AG04450 (cell line): ENCODE results near the gene TTC5. TPM values are rescaled to one million over a fixed set of nuclear protein-coding genes. Genes with fewer than 3 reads are reported as not detected.
"Not testable (repeated sequence)": the region's sequence is repeated elsewhere in the genome, so short reads cannot be mapped to it uniquely, and the experiment has no call there.

ENCODE experiments used
- CTCF ChIA-PET: fragments of 300-600, 350-600 bp; formaldehyde crosslinking; extraction: SDS; loops from one replicate; lab custom pipeline; 2022; ENCODE audit warnings: antibody characterized with exemption, inconsistent platforms; lab: Charles Lee
- POLR2A ChIA-PET: fragments of 350-600 bp; formaldehyde crosslinking; extraction: SDS; loops from one replicate; lab custom pipeline; 2021; ENCODE audit warnings: antibody characterized with exemption, inconsistent platforms; lab: Yijun Ruan, JAX
- DNase-seq: peaks from one replicate; pipeline ENCODE4 v3.0.0-alpha.2; 2011; ENCODE audit warnings: low read depth, low spot score
- H3K27ac ChIP-seq: one replicate; pipeline ENCODE4 v1.5.1; 2012; ENCODE audit warnings: low read depth, low read length, control low read depth
- H3K27me3 ChIP-seq: one replicate; pipeline ENCODE4 v1.6.0; 2012; ENCODE audit warnings: low read length; ENCODE audit not compliant: control insufficient read depth, insufficient read depth
- H3K4me3 ChIP-seq: 2 replicates; pipeline ENCODE4 v1.5.1; 2011; ENCODE audit warnings: mild to moderate bottlenecking, low read depth, low read length, control low read depth
- H3K9me3 ChIP-seq: 2 replicates; pipeline ENCODE4 v1.5.1; 2012; ENCODE audit warnings: low read length; ENCODE audit not compliant: control insufficient read depth, insufficient read depth
- CTCF ChIP-seq: IDR thresholded peaks from 2 replicates; pipeline ENCODE4 v1.5.1; 2011; ENCODE audit warnings: low read depth, low read length, control low read depth, inconsistent platforms
- polyA plus RNA-seq: library from polyadenylated mRNA; depleted of rRNA; stranded (reverse); fragments of >200 nt; gene quantifications from 2 replicates; pipeline ENCODE4 v1.2.3, GENCODE V29; 2011

The TTC5 gene
- polyA plus RNA-seq, 1 experiment: 23.5 TPM

- Histone ChIP-seq H3K27ac (no peak overlapping the region), H3K27me3 (no peaks in the 10 kb centered on the region), H3K4me3 (no peak overlapping the region), H3K9me3 (no peaks in the 10 kb centered on the region)
- TF ChIP-seq CTCF: no peak
- DNase-seq: no peak
- CTCF ChIA-PET: interaction anchor here (1.2 kb wide), 1 partner anchor 17 kb away, joined by 5 read pairs; no protein-coding TSS in a partner anchor
- POLR2A ChIA-PET: no interaction called here
Observed at GRCh38 chr14:20345366-20345765, 39.6 kb upstream of the TTC5 start.

GRCh38 chr14:20343862-20344220 is 38.1 kb upstream of the TTC5 start:
- DNase-seq: no peak
- TF ChIP-seq CTCF: no peak
- Histone ChIP-seq H3K27me3 (no peaks in the 10 kb centered on the region), H3K27ac (peak overlapping the region; percentile 87), H3K9me3 (no peaks in the 10 kb centered on the region), H3K4me3 (peak overlapping the region; percentile 98)
- CTCF ChIA-PET: interaction anchor here (0.7 to 7.4 kb wide), 7 partner anchors 14 to 269 kb away, joined by 3 to 158 read pairs (median 4); partner anchors contain the start of genes APEX1 and CCNB1IP1
- POLR2A ChIA-PET: interaction anchor here (0.6 to 2.8 kb wide), 15 partner anchors 10 to 1093 kb away, joined by 3 to 30 read pairs (median 9); partner anchors contain the start of genes APEX1, OSGEP, PIP4P1 and RNASE4

- ChIA-PET POLR2A (interaction anchor here (0.6 to 2.8 kb wide), 21 partner anchors 9 to 1094 kb away, joined by 3 to 30 read pairs (median 7); partner anchors contain the start of genes APEX1, OSGEP, PIP4P1 and RNASE4), CTCF (interaction anchor here (0.7 to 7.4 kb wide), 9 partner anchors 13 to 750 kb away, joined by 3 to 158 read pairs (median 4); partner anchors contain the start of genes APEX1 and CCNB1IP1)
- DNase-seq: peak; percentile 99
- no peaks in the 10 kb centered on the region for H3K27me3 ChIP-seq
- no peaks in the 10 kb centered on the region for H3K9me3 ChIP-seq
- TF ChIP-seq CTCF: no peak
- peak within 1 kb of the TSS; percentile 98 for H3K4me3 ChIP-seq
- peak within 1 kb of the TSS; percentile 87 for H3K27ac ChIP-seq
Observed at GRCh38 chr14:20343092-20343861, 37.5 kb upstream of the TTC5 start, which contains the start of gene PARP2. Gene PARP2, plus strand, starts transcription at chr14:20343635. Its CDS starts 7 bp downstream, at chr14:20343642.

GRCh38 chr14:20341646-20342045 is 35.9 kb upstream of the TTC5 start:
- CTCF ChIA-PET: interaction anchor here (0.6 to 7.4 kb wide), 7 partner anchors 11 to 765 kb away, joined by 3 to 158 read pairs (median 3); partner anchors contain the start of gene CCNB1IP1
- no peak for TF ChIP-seq CTCF
- Histone ChIP-seq H3K27ac (no peak overlapping the region), H3K9me3 (no peaks in the 10 kb centered on the region), H3K4me3 (peak overlapping the region; percentile 81), H3K27me3 (no peaks in the 10 kb centered on the region)
- POLR2A ChIA-PET: interaction anchor here (0.6 to 2.8 kb wide), 3 partner anchors 120 to 1115 kb away, joined by 4 to 30 read pairs (median 25); partner anchors contain the start of genes PIP4P1 and RNASE4
- DNase-seq: no peak

- DNase-seq, H3K9me3 ChIP-seq, H3K27me3 ChIP-seq, H3K4me3 ChIP-seq, H3K27ac ChIP-seq: not testable (repeated sequence)
- POLR2A ChIA-PET: interaction anchor here (0.6 kb wide), 1 partner anchor 1116 kb away, joined by 4 read pairs; no protein-coding TSS in a partner anchor
- CTCF ChIA-PET: interaction anchor here (0.9 to 7.4 kb wide), 5 partner anchors 11 to 764 kb away, joined by 3 to 158 read pairs (median 5); partner anchors contain the start of gene CCNB1IP1
Observed at GRCh38 chr14:20341032-20341431, 35.3 kb upstream of the TTC5 start.
